Endothelial cell of umbilical vein (primary cell): Measurements from ENCODE around the gene TMC1. TPM values are rescaled to one million over a fixed set of nuclear protein-coding genes. Genes with fewer than 3 reads are reported as not detected.
"Not testable (repeated sequence)": the region's sequence is repeated elsewhere in the genome, so short reads cannot be mapped to it uniquely, and the experiment has no call there.

Experiments
- BruUV-seq: library from RNA; stranded (reverse); fragments of 400-500 nt; replicated peaks from 2 replicates; lab custom pipeline; 2021; lab: Mats Ljungman, UMichigan
- CTCF ChIA-PET: fragments of 300-600, 350-600 bp; sonication (Branson Sonifier 250); formaldehyde crosslinking; loops from one replicate; lab custom pipeline; 2021; ENCODE audit warnings: antibody characterized with exemption, inconsistent platforms; lab: Charles Lee
- POLR2A ChIA-PET: fragments of 300-600, 350-600 bp; sonication (Branson Sonifier 250); formaldehyde crosslinking; loops from one replicate; lab custom pipeline; 2021; ENCODE audit warnings: antibody characterized with exemption, inconsistent platforms; lab: Charles Lee
- DNase-seq: peaks from one replicate; pipeline ENCODE4 v3.0.0-alpha.2; 2011; ENCODE audit warnings: low read depth, low spot score
- FAIRE-seq: peaks from 2 replicates; lab custom pipeline; 2011; peaks lifted over from hg19 to GRCh38; lab: Jason Lieb, UNC
- H2AFZ ChIP-seq: 2 replicates; pipeline ENCODE4 v1.6.0; 2012; ENCODE audit warnings: low read depth, low read length, control low read depth, inconsistent platforms
- H3K27ac ChIP-seq: 2 replicates; pipeline ENCODE4 v1.5.1; 2011; ENCODE audit warnings: low read depth, mild to moderate bottlenecking, control low read depth, low read length, moderate library complexity; ENCODE audit not compliant: insufficient read depth
- H3K27me3 ChIP-seq, 2 experiments: 2 replicates each; pipeline versions ENCODE4 v1.6.0 to v1.6.1; 2011; ENCODE audit warnings: low read length in 2 of 2, mixed read lengths in 1 of 2; ENCODE audit not compliant: control insufficient read depth in 2 of 2, insufficient read depth in 2 of 2
- H3K36me3 ChIP-seq, 2 experiments: 2 replicates in 1 of 2; 3 replicates in 1 of 2; pipeline ENCODE4 v1.5.1; 2011; ENCODE audit warnings: low read length in 2 of 2, mild to moderate bottlenecking in 1 of 2, moderate library complexity in 1 of 2; ENCODE audit not compliant: control insufficient read depth in 2 of 2, insufficient read depth in 2 of 2; ENCODE audit errors: extremely low read depth in 1 of 2
- H3K4me1 ChIP-seq: 3 replicates; pipeline ENCODE4 v1.5.1; 2011; ENCODE audit warnings: mild to moderate bottlenecking, low read length; ENCODE audit not compliant: control insufficient read depth, insufficient read depth; ENCODE audit errors: extremely low read depth
- H3K4me2 ChIP-seq: 2 replicates; pipeline ENCODE4 v1.6.1; 2011; ENCODE audit warnings: low read length, control low read depth, mixed read lengths; ENCODE audit not compliant: insufficient read depth
- H3K4me3 ChIP-seq, 3 experiments: fragments of 200-600 bp in 1 of 3; sonication (generic), shearing (Covaris generic) in 1 of 3; replicated peaks in 1 of 3; 2 replicates each; pipeline ENCODE4 v1.5.1; 2011 to 2016; ENCODE audit warnings: control low read depth in 3 of 3, low read length in 3 of 3, mild to moderate bottlenecking in 2 of 3, inconsistent platforms in 1 of 3, low read depth in 1 of 3, moderate library complexity in 1 of 3; ENCODE audit not compliant: insufficient read depth in 1 of 3
- H3K79me2 ChIP-seq: 2 replicates; pipeline ENCODE4 v1.6.0; 2012; ENCODE audit warnings: low read length, inconsistent platforms; ENCODE audit not compliant: control insufficient read depth, insufficient read depth
- H3K9ac ChIP-seq: replicated peaks from 2 replicates; pipeline ENCODE3; 2011; ENCODE audit warnings: low read length, control low read depth; ENCODE audit not compliant: insufficient read depth; ENCODE audit errors: extremely low read depth
- H3K9me1 ChIP-seq: replicated peaks from 3 replicates; pipeline ENCODE4 v1.6.0; 2011; ENCODE audit warnings: mild to moderate bottlenecking, low read length; ENCODE audit not compliant: control insufficient read depth, insufficient read depth; ENCODE audit errors: extremely low read depth
- H3K9me3 ChIP-seq: replicated peaks from 2 replicates; pipeline ENCODE4 v1.5.1; 2012; ENCODE audit warnings: low read length, inconsistent platforms; ENCODE audit not compliant: control insufficient read depth, insufficient read depth
- H4K20me1 ChIP-seq: replicated peaks from 2 replicates; pipeline ENCODE3; 2011; ENCODE audit warnings: mild to moderate bottlenecking, low read length; ENCODE audit not compliant: control insufficient read depth, insufficient read depth; ENCODE audit errors: extremely low read depth
- CTCF ChIP-seq, 2 donors: IDR thresholded peaks; 1 replicate in 1 of 2; 2 replicates in 1 of 2; pipeline ENCODE4 v1.5.1; 2011; ENCODE audit warnings: low read length in 2 of 2, mild to moderate bottlenecking in 2 of 2, moderate library complexity in 2 of 2, control low read depth in 1 of 2, inconsistent platforms in 1 of 2, low read depth in 1 of 2; ENCODE audit not compliant: insufficient read depth in 1 of 2; ENCODE audit errors: extremely low read depth in 1 of 2
- EZH2 ChIP-seq: IDR thresholded peaks from 2 replicates; pipeline ENCODE4 v1.6.1; 2012; ENCODE audit warnings: borderline replicate concordance, low read depth, mild to moderate bottlenecking, moderate library complexity, low read length, inconsistent platforms; ENCODE audit not compliant: severe bottlenecking
- FOS ChIP-seq: IDR thresholded peaks from 2 replicates; pipeline ENCODE4 v1.6.1; 2011; ENCODE audit warnings: mild to moderate bottlenecking, low read length, moderate library complexity, borderline replicate concordance; ENCODE audit not compliant: insufficient read depth
- GATA2 ChIP-seq: IDR thresholded peaks from 2 replicates; pipeline ENCODE4 v1.7.0; 2011; ENCODE audit warnings: low read depth, mild to moderate bottlenecking, moderate library complexity, mixed read lengths, low read length; ENCODE audit not compliant: insufficient read length, insufficient read depth
- JUN ChIP-seq: IDR thresholded peaks from 2 replicates; pipeline ENCODE4 v1.6.1; 2011; ENCODE audit warnings: borderline replicate concordance, low read depth; ENCODE audit not compliant: insufficient read length, insufficient read depth
- MAX ChIP-seq: IDR thresholded peaks from 2 replicates; pipeline ENCODE4 v1.6.1; 2011; ENCODE audit not compliant: insufficient read depth, insufficient read length
- MYC ChIP-seq: IDR thresholded peaks from one replicate; pipeline ENCODE4 v1.6.1; 2011; ENCODE audit warnings: mild to moderate bottlenecking, low read depth, low read length
- POLR2A ChIP-seq: IDR thresholded peaks from 2 replicates; pipeline ENCODE4 v1.6.1; 2012; ENCODE audit warnings: low read depth, mild to moderate bottlenecking, control low read depth, low read length
- POLR2AphosphoS5 ChIP-seq: IDR thresholded peaks from 2 replicates; pipeline ENCODE4 v1.6.1; 2012; ENCODE audit warnings: low read depth, mild to moderate bottlenecking, control low read depth, low read length, moderate library complexity; ENCODE audit not compliant: insufficient read depth
- dilution Hi-C: fragments of 300-500 bp; cut with MboI; formaldehyde crosslinking; loops from one replicate; pipeline ENCODE4 v1.15.0; 2019; ENCODE audit warnings: low sequenced_read_pairs; ENCODE audit not compliant: extremely low pct_ligation_motif_present
- intact Hi-C: fragments of 100-400 bp; cut with micrococcal nuclease; formaldehyde crosslinking; loops from one replicate; pipeline ENCODE4 v1.10.0; 2022
- polyA plus RNA-seq, 4 experiments: library from polyadenylated mRNA; depleted of rRNA in 3 of 4; stranded (reverse) in 3 of 4; unstranded in 1 of 4; fragments of >200 nt; gene quantifications; 2 replicates each; pipeline versions ENCODE4 v1.2.1 to v1.2.3, GENCODE V29; 2011 to 2012; ENCODE audit warnings: missing spikeins in 1 of 4
- total RNA-seq: library from RNA; stranded (reverse); gene quantifications from 2 replicates; pipeline ENCODE4 v1.2.3, GENCODE V29; 2021

The TMC1 gene
- total and polyA plus RNA-seq, 2 donors (not counting 3 experiments of a cell fraction or from before 2014, with no cell fraction given): 1.5 TPM; not detected in 1

DNA sequence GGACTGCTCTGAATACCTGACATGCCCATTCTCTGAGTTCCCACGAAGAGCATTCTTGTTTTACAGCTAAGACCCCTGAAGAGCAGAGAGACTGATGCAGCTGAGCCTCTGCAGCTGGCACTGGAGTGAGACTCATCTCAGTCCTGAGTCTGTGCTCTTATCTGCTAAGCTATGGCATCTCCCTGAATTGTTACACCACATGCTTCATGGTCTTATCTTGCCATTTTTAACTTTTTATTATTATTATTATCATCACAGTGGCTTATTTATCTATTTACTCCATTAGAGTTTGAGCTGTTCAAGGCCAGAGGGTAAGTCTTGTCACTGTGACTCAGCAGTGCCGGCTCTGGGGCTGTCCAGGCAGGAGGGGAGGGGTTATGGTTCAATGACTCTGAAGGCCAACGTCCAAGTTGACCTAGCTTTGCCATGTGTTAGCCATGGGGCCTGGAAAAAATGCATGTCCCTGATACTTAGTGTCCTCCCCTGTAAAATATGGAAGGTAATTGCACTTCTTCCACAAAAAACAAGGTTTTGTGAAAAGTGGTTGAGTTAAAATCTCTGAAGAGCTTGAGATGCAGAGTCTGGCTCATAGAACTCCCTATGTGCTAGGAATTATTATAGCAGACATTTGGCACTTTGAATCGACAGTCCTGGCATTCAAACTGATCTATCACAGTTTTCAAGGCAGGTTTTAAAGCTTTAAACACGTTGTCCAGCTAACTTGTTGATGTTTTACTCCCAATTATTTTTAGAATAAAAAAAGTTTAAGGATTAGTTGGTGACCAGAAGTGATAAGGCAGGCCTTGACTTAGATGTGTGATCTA is 336.9 kb downstream of the TMC1 start:
- H3K27ac ChIP-seq: peak overlapping the region; percentile 35
- peaks cover 16% of the 10 kb centered on the region for H3K4me1 ChIP-seq
- H3K27me3 ChIP-seq: no peaks in the 10 kb centered on the region
- no peaks in the 10 kb centered on the region for H3K9me3 ChIP-seq
- POLR2A ChIA-PET: no interaction called here
- intact Hi-C loops (no loop called here), dilution Hi-C loops (loop anchor here (25.0 kb wide), 1 partner anchor 229 kb away; no protein-coding TSS in a partner anchor)
- H3K4me3 ChIP-seq: no peak overlapping the region
- H2AFZ ChIP-seq: peak overlapping the region; percentile 90
- H3K36me3 ChIP-seq: no peaks in the 10 kb centered on the region
- BruUV-seq: no TSS peak
- TF ChIP-seq MAX (no peak), MYC (no peak), POLR2A (no peak), FOS (no peak), JUN (no peak), CTCF (IDR thresholded peaks at IDR 0.05; ENCODE audit: extremely low read depth in 1 of 2, insufficient read depth in 1 of 2, low read depth in 1 of 2, low read length in 2 of 2) (no peak), GATA2 (no peak), EZH2 (no peak), POLR2AphosphoS5 (no peak)
- no peaks in the 10 kb centered on the region for H3K79me2 ChIP-seq
- FAIRE-seq: no peak
- CTCF ChIA-PET: interaction anchor here (0.8 to 5.9 kb wide), 26 partner anchors 11 to 820 kb away, joined by 3 to 135 read pairs (median 10); no protein-coding TSS in a partner anchor
- H3K9me1 ChIP-seq: no peaks in the 10 kb centered on the region
- no peak overlapping the region for H3K4me2 ChIP-seq
- DNase-seq: peak; percentile 26
- H4K20me1 ChIP-seq: no peaks in the 10 kb centered on the region
- H3K9ac ChIP-seq: no peak overlapping the region

- H3K27ac ChIP-seq, H2AFZ ChIP-seq, DNase-seq, H4K20me1 ChIP-seq, FAIRE-seq, H3K36me3 ChIP-seq, H3K9me1 ChIP-seq, H3K9me3 ChIP-seq, H3K4me2 ChIP-seq, intact Hi-C loops, H3K79me2 ChIP-seq, H3K4me3 ChIP-seq, H3K27me3 ChIP-seq, POLR2A ChIA-PET, H3K4me1 ChIP-seq, BruUV-seq, H3K9ac ChIP-seq: not testable (repeated sequence)
- CTCF ChIA-PET: interaction anchor here (1.2 to 4.7 kb wide), 3 partner anchors 9 to 824 kb away, joined by 4 to 25 read pairs (median 8); no protein-coding TSS in a partner anchor
- dilution Hi-C loops: loop anchor here (25.0 kb wide), 1 partner anchor 225 kb away; no protein-coding TSS in a partner anchor
These were observed 341.4 kb downstream of the TMC1 start for GRCh38 chr9:72862788-72863187.
